HepG2 (cell line): ENCODE data around the gene CACNA1C. TPM values are rescaled to one million over a fixed set of nuclear protein-coding genes. Genes with fewer than 3 reads are reported as not detected.

ENCODE experiments used
- ATAC-seq: fragments of 200-7000 bp; cut with Tn5 transposase; 3 replicates; pipeline ENCODE4 v1.9.1; 2020; ENCODE audit warnings: mild to moderate bottlenecking, moderate library complexity
- BruUV-seq: library from RNA; stranded (reverse); fragments of 400-500 nt; replicated peaks from 2 replicates; lab custom pipeline; 2021; lab: Mats Ljungman, UMichigan
- CTCF ChIA-PET: fragments of 300-600 bp; formaldehyde crosslinking; extraction: SDS; loops from one replicate; lab custom pipeline; 2021; ENCODE audit warnings: low total read pairs, inconsistent platforms, low intra/inter-chr PET ratio; lab: Yijun Ruan, JAX
- POLR2A ChIA-PET: fragments of 350-600 bp; sonication (Branson Sonifier 250); formaldehyde crosslinking; loops from one replicate; lab custom pipeline; 2020; ENCODE audit warnings: antibody characterized with exemption, inconsistent platforms; lab: Yijun Ruan, JAX
- DNase-seq: peaks from one replicate; pipeline ENCODE4 v3.0.0-alpha.2; 2015; ENCODE audit warnings: low spot score
- FAIRE-seq: peaks from 3 replicates; lab custom pipeline; 2011; peaks lifted over from hg19 to GRCh38; lab: Jason Lieb, UNC
- H2AFZ ChIP-seq: one replicate; pipeline ENCODE4 v1.6.1; 2011; ENCODE audit warnings: low read length, inconsistent platforms
- H3K27ac ChIP-seq: fragments of 300-600 bp; 3 replicates; pipeline ENCODE4 v1.8.0; 2011; ENCODE audit warnings: mixed run types, mild to moderate bottlenecking, mixed read lengths, low read length, inconsistent platforms; ENCODE audit not compliant: insufficient read depth; ENCODE audit errors: extremely low read length
- H3K27me3 ChIP-seq, 2 experiments: fragments of 200-600 bp in 1 of 2; 2 replicates in 1 of 2; 3 replicates in 1 of 2; pipeline versions ENCODE4 v1.6.0 to v1.8.0; 2011; ENCODE audit warnings: low read length in 2 of 2, mild to moderate bottlenecking in 2 of 2, moderate library complexity in 2 of 2, inconsistent platforms in 1 of 2; ENCODE audit not compliant: insufficient read depth in 2 of 2, control insufficient read depth in 1 of 2
- H3K36me3 ChIP-seq, 2 experiments: fragments of 200-600 bp in 1 of 2; replicated peaks in 1 of 2; 2 replicates in 1 of 2; 3 replicates in 1 of 2; pipeline versions ENCODE4 v1.5.1 to v1.8.0; 2011; ENCODE audit warnings: low read length in 2 of 2, inconsistent platforms in 1 of 2; ENCODE audit not compliant: insufficient read depth in 2 of 2, control insufficient read depth in 1 of 2
- H3K4me1 ChIP-seq: 2 replicates; pipeline ENCODE4 v1.5.1; 2012; ENCODE audit warnings: low read length, inconsistent platforms; ENCODE audit not compliant: insufficient read depth
- H3K4me2 ChIP-seq: 2 replicates; pipeline ENCODE4 v1.6.0; 2011; ENCODE audit warnings: low read depth, low read length, inconsistent platforms
- H3K4me3 ChIP-seq, 3 experiments: fragments of 200-600 bp in 1 of 3; sonication (generic), shearing (Covaris generic) in 1 of 3; replicated peaks in 1 of 3; 2 replicates each; pipeline ENCODE4 v1.5.1; 2011 to 2016; ENCODE audit warnings: low read length in 3 of 3, inconsistent platforms in 2 of 3, low read depth in 2 of 3, mild to moderate bottlenecking in 2 of 3, control low read depth in 1 of 3, mixed read lengths in 1 of 3; ENCODE audit not compliant: insufficient read depth in 1 of 3
- H3K79me2 ChIP-seq: one replicate; pipeline ENCODE4 v1.6.1; 2011; ENCODE audit warnings: low read length, inconsistent platforms; ENCODE audit not compliant: insufficient read depth
- H3K9ac ChIP-seq: 2 replicates; pipeline ENCODE4 v1.6.0; 2011; ENCODE audit warnings: mild to moderate bottlenecking, low read depth, low read length, inconsistent platforms; ENCODE audit not compliant: insufficient read depth
- H3K9me3 ChIP-seq: 2 replicates; pipeline ENCODE4 v1.5.1; 2012; ENCODE audit warnings: mild to moderate bottlenecking, low read length
- H4K20me1 ChIP-seq: 2 replicates; pipeline ENCODE4 v1.6.0; 2011; ENCODE audit warnings: inconsistent platforms, mild to moderate bottlenecking, low read length, moderate library complexity; ENCODE audit not compliant: insufficient read depth
- JUND ChIP-seq: sonication (generic); formaldehyde crosslinking; IDR thresholded peaks from 2 replicates; pipeline ENCODE4 v1.8.0; 2022; ENCODE audit warnings: mild to moderate bottlenecking, missing genetic modification reagents
- THYN1 ChIP-seq: sonication (generic); formaldehyde crosslinking; IDR thresholded peaks from 2 replicates; pipeline ENCODE4 v1.8.1; 2023; ENCODE audit warnings: low read depth, mild to moderate bottlenecking, moderate library complexity, missing genetic modification reagents, borderline replicate concordance
- WGBS: methylation state at CpG from one replicate; pipeline ENCODE4 v1.1.6; 2017; ENCODE audit warnings: low lambda C conversion rate; 5-methylcytosine and 5-hydroxymethylcytosine counted together
- in situ Hi-C: cut with HindIII; loops from 2 replicates; pipeline ENCODE4 v1.10.0; 2017; ENCODE audit warnings: low pct_unique_long_range_greater_than_20kb; ENCODE audit not compliant: extremely low pct_ligation_motif_present
- intact Hi-C: fragments of 100-400 bp; cut with micrococcal nuclease; formaldehyde crosslinking; loops from one replicate; pipeline ENCODE4 v1.10.0; 2022; ENCODE audit not compliant: unreplicated experiment
- polyA plus RNA-seq, 8 experiments: library from polyadenylated mRNA; depleted of rRNA in 3 of 8; stranded (reverse) in 7 of 8; unstranded in 1 of 8; fragments of >200 nt; fragmentation: Illumina TruSeq in 4 of 8; extraction: Trizol in 4 of 8; gene quantifications; 2 replicates each; pipeline versions ENCODE4 v1.2.1 to v1.2.3, GENCODE V29; 2011 to 2016; ENCODE audit warnings: low read depth in 4 of 8, missing spikeins in 1 of 8, mixed read lengths in 1 of 8; ENCODE audit not compliant: insufficient read depth in 1 of 8
- total RNA-seq, 5 experiments: library from RNA; depleted of rRNA; stranded (reverse); fragments of >200 nt; fragmentation: Illumina TruSeq; extraction: Trizol; gene quantifications; 2 replicates each; pipeline ENCODE4 v1.2.3, GENCODE V29; 2016; ENCODE audit warnings: low read depth in 1 of 5
- TF ChIP-seq, protein P1 (sequence below): sonication (generic); formaldehyde crosslinking; conservative IDR thresholded peaks from 2 replicates; pipeline ENCODE4 v1.4.0; 2020; ENCODE audit warnings: mild to moderate bottlenecking, missing genetic modification reagents, moderate library complexity
- TF ChIP-seq, protein P2 (sequence below): IDR thresholded peaks from 2 replicates; pipeline ENCODE4 v1.6.1; 2016; ENCODE audit warnings: control low read depth

Gene CACNA1C
- total and polyA plus RNA-seq, 2 of the 13 experiments (the other 11 are each of a cell fraction or from before 2014, with no cell fraction given), result not detected

DNA sequence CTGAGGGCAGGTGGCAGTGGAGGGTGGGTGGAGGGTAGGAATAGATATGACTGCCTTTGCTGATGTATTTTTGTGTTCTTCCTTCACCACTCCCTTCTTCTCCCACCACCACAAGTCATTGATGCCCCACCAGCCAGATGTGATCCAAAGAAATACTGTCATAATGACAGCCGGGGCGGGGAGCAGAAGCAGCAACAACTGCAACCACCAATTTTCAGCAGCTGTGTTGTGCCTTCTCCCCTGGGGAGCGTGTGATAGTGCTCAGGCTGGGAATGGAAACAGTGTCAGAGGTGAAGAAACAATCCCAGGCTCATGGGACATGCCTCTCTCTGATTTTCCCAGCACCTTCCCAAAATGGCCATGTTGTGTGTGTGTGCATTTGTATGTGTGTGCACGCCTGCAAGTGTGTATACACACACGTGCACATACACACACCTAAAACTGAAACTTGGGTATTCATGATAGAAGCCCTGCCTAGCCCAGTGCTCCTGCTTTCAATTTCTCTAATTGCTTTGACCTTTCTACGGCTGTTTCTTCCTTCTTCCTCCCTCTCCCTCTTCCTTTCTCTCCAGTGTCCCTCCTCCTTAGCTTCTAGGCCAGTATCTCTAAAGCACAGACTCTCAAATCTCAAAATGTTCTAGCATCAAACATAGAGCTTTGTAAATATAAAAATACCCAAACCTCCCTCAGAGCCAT, 442.8 kb downstream of the CACNA1C start:
- Histone ChIP-seq H3K9me3 (no peaks in the 10 kb centered on the region), H4K20me1 (no peaks in the 10 kb centered on the region)
- no peak for FAIRE-seq
- CTCF ChIA-PET, result no interaction called here
- 19% methylated on average over 6 of the region's 6 CpGs for WGBS
- TF ChIP-seq THYN1 (CRISPR knock-in tag), result no peak
- TF ChIP-seq, protein P1, sequence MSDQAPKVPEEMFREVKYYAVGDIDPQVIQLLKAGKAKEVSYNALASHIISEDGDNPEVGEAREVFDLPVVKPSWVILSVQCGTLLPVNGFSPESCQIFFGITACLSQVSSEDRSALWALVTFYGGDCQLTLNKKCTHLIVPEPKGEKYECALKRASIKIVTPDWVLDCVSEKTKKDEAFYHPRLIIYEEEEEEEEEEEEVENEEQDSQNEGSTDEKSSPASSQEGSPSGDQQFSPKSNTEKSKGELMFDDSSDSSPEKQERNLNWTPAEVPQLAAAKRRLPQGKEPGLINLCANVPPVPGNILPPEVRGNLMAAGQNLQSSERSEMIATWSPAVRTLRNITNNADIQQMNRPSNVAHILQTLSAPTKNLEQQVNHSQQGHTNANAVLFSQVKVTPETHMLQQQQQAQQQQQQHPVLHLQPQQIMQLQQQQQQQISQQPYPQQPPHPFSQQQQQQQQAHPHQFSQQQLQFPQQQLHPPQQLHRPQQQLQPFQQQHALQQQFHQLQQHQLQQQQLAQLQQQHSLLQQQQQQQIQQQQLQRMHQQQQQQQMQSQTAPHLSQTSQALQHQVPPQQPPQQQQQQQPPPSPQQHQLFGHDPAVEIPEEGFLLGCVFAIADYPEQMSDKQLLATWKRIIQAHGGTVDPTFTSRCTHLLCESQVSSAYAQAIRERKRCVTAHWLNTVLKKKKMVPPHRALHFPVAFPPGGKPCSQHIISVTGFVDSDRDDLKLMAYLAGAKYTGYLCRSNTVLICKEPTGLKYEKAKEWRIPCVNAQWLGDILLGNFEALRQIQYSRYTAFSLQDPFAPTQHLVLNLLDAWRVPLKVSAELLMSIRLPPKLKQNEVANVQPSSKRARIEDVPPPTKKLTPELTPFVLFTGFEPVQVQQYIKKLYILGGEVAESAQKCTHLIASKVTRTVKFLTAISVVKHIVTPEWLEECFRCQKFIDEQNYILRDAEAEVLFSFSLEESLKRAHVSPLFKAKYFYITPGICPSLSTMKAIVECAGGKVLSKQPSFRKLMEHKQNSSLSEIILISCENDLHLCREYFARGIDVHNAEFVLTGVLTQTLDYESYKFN (CRISPR knock-in tag), result no peak
- TF ChIP-seq, protein P2, sequence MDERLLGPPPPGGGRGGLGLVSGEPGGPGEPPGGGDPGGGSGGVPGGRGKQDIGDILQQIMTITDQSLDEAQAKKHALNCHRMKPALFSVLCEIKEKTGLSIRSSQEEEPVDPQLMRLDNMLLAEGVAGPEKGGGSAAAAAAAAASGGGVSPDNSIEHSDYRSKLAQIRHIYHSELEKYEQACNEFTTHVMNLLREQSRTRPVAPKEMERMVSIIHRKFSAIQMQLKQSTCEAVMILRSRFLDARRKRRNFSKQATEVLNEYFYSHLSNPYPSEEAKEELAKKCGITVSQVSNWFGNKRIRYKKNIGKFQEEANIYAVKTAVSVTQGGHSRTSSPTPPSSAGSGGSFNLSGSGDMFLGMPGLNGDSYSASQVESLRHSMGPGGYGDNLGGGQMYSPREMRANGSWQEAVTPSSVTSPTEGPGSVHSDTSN, result no peak
- TF ChIP-seq JUND, result no peak
- TF ChIP-seq, all 625 proteins: peak for 0
- ATAC-seq (no peak), DNase-seq (no peak)
- H3K27me3 ChIP-seq, result peaks cover 11 to 54% of the 10 kb centered on the region in 2 experiments; a peak in 3 of 5 replicates
- H3K79me2 ChIP-seq, result no peaks in the 10 kb centered on the region
- H3K4me3 ChIP-seq, result no peak overlapping the region
- in situ Hi-C loops, result no loop called here
- H3K9ac ChIP-seq, result no peak overlapping the region
- no peak overlapping the region for H2AFZ ChIP-seq
- POLR2A ChIA-PET, result no interaction called here
- no peaks in the 10 kb centered on the region for H3K36me3 ChIP-seq
- H3K4me2 ChIP-seq, result no peak overlapping the region
- intact Hi-C loops, result no loop called here
- H3K27ac ChIP-seq, result no peak overlapping the region
- H3K4me1 ChIP-seq, result no peaks in the 10 kb centered on the region
- no TSS peak for BruUV-seq
